ENCODE results near the gene PIGZ.

PIGZ gene

DNA sequence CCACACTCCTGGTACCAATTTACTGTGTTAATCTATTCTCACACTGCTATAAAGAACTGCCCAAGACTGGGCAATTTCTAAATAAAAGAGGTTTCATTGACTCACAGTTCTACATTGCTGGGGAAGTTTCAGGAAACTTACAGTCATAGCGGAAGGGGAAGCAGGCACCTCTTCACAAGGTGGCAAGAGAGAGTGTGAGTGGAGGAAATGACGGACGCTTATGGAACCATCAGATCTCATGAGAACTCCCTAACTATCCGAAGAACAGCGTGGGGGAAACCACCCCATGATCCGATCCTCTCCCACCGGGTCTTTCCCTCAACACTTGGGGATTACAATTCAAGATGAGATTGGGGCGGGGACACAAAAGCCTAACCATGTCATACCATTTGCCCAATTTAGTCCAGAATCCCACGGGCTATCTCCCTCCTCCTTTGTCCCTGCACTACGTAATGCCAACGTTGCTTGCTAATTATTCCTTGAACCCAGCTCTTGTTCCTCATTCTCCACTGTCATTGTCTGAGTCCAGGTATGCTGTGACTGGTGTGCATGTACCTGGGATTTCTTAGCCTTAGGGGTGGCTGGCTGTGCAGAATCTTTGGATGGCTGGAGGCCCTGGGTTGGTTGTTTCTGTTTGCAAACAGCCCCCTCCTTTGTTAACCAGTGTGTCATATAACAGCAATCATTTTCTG, 3.4 kb downstream of the PIGZ start:
- no peak for DNase-seq (ENCODE audit: low read depth)
- no peak overlapping the region for H3K4me3 ChIP-seq (ENCODE audit: control insufficient read depth, low read depth, low read length)
- TF ChIP-seq, protein P1, sequence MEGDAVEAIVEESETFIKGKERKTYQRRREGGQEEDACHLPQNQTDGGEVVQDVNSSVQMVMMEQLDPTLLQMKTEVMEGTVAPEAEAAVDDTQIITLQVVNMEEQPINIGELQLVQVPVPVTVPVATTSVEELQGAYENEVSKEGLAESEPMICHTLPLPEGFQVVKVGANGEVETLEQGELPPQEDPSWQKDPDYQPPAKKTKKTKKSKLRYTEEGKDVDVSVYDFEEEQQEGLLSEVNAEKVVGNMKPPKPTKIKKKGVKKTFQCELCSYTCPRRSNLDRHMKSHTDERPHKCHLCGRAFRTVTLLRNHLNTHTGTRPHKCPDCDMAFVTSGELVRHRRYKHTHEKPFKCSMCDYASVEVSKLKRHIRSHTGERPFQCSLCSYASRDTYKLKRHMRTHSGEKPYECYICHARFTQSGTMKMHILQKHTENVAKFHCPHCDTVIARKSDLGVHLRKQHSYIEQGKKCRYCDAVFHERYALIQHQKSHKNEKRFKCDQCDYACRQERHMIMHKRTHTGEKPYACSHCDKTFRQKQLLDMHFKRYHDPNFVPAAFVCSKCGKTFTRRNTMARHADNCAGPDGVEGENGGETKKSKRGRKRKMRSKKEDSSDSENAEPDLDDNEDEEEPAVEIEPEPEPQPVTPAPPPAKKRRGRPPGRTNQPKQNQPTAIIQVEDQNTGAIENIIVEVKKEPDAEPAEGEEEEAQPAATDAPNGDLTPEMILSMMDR (conservative IDR thresholded peaks at IDR 0.05; ENCODE audit: control insufficient read depth, insufficient read depth, low read depth, low read length): no peak

DNA sequence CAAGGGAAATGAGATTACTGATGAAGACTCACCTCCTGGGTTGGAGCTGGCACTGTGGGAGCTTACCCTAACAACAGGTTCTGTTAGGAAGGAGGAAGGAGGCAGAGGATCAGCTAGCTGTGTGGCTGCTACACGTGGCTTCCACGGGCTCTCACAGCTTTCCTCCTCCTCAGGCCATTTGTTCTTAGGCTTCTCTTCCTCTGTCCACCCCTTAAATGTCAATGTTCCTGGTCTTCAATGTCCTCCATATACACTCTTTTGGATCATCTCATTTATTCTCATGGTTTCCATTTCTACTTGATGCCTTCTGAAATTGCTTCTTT, 5.0 kb downstream of the PIGZ start:
- DNase-seq (ENCODE audit: low read depth): no peak
- H3K4me3 ChIP-seq (ENCODE audit: control insufficient read depth, low read depth, low read length): no peak overlapping the region
- TF ChIP-seq, protein P1 (conservative IDR thresholded peaks at IDR 0.05; ENCODE audit: control insufficient read depth, insufficient read depth, low read depth, low read length): no peak

DNA sequence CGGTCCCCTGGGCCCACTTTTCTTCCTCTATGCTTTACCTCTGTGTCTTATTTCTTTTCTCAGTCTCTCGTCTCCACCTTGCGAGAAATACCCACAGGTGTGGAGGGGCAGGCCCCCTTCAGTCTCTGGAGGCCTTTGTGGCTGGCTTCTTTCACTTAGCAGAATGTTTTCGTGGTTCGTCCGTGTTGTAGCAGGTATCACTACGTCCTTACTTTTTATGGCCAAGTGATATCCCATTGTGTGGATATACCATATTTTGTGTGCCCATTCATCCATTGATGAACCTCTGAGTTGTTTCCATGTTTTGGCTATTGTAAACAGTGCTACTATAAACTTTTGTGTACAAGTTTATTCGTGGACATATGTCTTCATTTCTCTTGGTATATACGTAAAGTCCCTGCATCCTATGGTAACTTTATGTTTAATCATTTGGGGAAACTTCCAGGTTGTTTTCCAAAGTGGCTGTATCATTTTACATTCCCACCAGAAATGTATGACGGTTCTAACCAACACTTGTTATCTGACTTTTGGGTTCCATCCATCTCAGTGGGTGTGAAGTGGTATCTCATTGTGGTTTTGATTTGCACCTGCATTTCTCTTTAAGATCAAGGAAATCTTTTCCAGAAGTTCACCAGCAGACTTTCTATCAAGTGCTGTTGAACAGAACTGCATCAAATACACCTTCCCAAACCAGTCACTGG, 5.6 kb downstream of the PIGZ start:
- no peak for DNase-seq (ENCODE audit: low read depth)
- TF ChIP-seq, protein P1 (conservative IDR thresholded peaks at IDR 0.05; ENCODE audit: control insufficient read depth, insufficient read depth, low read depth, low read length): no peak
- no peak overlapping the region for H3K4me3 ChIP-seq (ENCODE audit: control insufficient read depth, low read depth, low read length)

DNA sequence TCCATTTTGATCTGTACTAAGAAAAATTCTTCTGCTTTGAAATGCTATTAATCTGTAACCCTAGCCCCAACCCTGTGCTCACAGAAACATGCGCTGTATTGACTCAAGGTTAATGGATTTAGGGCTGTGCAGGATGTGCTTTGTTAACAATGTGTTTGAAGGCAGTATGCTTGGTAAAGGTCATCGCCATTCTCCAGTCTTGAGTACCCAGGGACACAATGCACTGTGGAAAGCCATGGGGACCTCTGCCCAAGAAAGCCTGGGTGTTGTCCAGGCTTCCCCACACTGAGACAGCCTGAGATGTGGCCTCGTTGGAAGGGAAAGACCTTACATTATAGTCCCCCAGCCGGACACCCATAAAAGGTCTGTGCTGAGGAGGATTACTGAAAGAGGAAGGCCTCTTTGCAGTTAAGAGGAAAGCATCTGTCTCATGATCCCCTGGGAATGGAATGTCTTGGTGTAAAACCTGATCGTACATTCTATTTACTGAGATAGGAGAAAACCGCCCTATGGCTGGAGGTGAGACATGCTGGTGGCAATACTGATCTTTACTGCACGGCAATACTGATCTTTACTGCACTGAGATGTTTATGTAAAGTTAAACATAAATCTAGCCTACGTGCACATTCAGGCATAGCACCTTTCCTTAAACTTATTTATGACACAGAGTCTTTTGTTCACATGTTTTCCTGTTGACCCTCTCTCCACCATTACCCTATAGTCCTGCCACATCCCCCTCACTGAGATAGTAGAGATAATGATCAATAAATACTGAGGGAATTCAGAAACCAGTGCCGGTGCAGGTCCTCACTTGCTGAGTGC, 6.3 kb downstream of the PIGZ start:
- no peak overlapping the region for H3K4me3 ChIP-seq (ENCODE audit: control insufficient read depth, low read depth, low read length)
- DNase-seq (ENCODE audit: low read depth): no peak
- TF ChIP-seq, protein P1 (conservative IDR thresholded peaks at IDR 0.05; ENCODE audit: control insufficient read depth, insufficient read depth, low read depth, low read length): no peak

DNA sequence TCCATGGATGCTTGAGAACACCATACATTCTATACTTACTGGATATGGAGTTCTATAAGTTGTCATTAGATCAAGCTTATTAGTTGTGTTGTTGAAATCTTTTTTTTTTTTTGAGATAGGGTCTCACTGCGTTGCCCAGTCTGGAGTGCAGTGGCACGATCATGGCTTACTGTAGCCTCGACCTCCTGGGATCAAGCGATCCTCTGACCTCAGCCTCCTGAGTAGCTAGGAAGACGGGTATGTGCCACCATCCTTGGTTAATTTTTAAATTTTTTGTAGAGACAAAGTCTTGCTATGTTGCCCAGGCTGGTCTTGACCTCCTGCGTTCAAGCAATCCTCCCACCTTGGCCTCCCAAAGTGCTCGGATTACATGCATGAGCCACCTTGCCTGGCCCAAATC, 13.8 kb downstream of the PIGZ start:
- DNase-seq (ENCODE audit: low read depth): no peak
- H3K4me3 ChIP-seq (ENCODE audit: control insufficient read depth, low read depth, low read length): no peak overlapping the region
- TF ChIP-seq, protein P1 (conservative IDR thresholded peaks at IDR 0.05; ENCODE audit: control insufficient read depth, insufficient read depth, low read depth, low read length): no peak

DNA sequence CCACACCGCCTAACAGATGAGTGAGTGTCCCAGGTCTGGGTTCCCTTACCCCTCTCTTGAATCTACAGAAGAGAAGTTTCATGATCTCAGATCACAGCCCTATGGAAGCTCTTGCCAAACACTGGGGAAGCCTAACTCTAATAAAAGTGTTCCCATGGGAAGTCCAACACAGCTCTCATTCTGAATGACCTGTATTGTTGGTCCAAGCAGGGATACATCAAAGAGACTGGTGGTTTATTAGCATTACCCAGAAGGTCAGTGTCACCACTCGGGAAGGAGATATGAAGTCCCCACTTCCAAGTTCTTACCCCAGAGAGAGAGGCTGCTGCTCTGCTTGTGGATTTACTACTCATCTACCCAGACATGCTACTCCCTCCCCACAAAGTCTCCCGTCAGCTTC, 17.3 kb downstream of the PIGZ start:
- H3K4me3 ChIP-seq (ENCODE audit: control insufficient read depth, low read depth, low read length): no peak overlapping the region
- DNase-seq (ENCODE audit: low read depth): no peak
- TF ChIP-seq, protein P1 (conservative IDR thresholded peaks at IDR 0.05; ENCODE audit: control insufficient read depth, insufficient read depth, low read depth, low read length): no peak
